ENCODE results near the gene ADGRG6.

The ADGRG6 gene

DNA sequence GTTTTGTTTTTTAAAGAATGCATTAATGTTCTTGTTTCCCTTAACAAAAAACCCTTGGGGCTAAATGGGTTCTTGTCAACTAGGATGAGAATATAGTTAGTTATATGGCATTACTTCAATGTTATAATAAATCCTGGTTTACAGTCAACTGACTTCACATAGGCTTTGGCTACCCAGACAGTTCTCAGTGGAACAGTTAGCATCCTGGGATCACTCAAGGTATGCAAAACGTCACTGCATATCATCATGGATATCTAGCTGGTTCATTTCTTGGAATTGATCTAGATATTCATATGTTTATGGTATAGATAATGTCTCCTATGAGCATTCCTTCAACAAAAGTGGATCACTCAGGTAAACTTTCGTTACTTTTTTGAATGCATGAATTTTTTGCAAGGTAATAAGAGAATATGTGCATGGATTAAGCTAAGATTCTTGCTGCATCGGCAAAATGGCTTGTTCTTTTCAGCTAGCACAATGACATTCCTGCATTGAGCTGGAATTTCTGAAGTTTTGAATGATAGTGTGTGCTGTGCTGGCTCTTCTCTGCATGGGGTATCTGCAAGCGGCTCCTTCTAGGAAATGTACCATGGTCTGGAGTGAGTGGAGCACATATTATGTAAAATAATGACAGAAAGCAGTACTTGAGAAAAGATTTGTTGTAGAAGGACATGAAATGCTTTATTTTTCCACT lies 138.9 kb downstream of the ADGRG6 start:
- DNase-seq (ENCODE audit: low read depth): no peak
- no peak overlapping the region for H3K4me3 ChIP-seq (ENCODE audit: control insufficient read depth, low read depth, low read length)
- no peak for TF ChIP-seq CTCF (conservative IDR thresholded peaks at IDR 0.05; ENCODE audit: control insufficient read depth, insufficient read depth, low read depth, low read length)

- no peak overlapping the region for H3K4me3 ChIP-seq (ENCODE audit: control insufficient read depth, low read depth, low read length)
- DNase-seq (ENCODE audit: low read depth): no peak
- no peak for TF ChIP-seq CTCF (conservative IDR thresholded peaks at IDR 0.05; ENCODE audit: control insufficient read depth, insufficient read depth, low read depth, low read length)
These were observed 139.9 kb downstream of the ADGRG6 start for GRCh38 chr6:142441716-142442115.

DNA sequence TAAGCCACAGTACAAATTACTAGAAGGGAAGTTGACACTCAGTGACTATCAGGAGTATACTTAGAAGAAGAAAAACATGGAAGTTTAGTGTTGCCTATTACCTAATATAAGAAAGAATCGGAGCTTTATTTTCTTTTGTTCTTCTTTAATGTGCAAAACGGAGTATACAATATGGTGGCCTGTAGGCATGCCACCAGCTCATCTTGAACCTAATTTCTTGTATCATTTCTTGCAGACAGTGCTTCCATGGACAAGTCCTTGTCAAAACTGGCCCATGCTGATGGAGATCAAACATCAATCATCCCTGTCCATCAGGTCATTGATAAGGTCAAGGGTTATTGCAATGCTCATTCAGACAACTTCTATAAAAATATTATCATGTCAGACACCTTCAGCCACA lies 141.3 kb downstream of the ADGRG6 start:
- no peak for TF ChIP-seq CTCF (conservative IDR thresholded peaks at IDR 0.05; ENCODE audit: control insufficient read depth, insufficient read depth, low read depth, low read length)
- no peak overlapping the region for H3K4me3 ChIP-seq (ENCODE audit: control insufficient read depth, low read depth, low read length)
- no peak for DNase-seq (ENCODE audit: low read depth)

DNA sequence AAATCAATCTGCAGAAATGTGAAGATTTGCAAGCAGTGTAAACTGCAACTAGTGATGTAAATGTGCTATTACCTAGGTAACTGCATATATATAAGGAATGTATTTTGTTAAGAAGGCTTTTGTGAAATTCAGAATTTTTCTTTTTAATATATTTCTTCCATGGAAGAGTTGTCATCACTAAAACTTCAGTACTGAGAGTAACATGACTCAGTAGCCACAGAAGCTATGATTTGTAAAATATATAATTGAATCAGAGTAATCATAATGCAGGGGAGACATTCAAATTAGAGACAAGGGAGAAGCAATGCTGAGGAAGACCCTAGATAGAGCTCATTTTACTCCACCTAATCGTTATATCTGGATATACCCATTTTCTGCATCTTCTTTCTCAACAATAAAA lies 141.7 kb downstream of the ADGRG6 start:
- DNase-seq (ENCODE audit: low read depth): peak; percentile 1
- no peak for TF ChIP-seq CTCF (conservative IDR thresholded peaks at IDR 0.05; ENCODE audit: control insufficient read depth, insufficient read depth, low read depth, low read length)
- H3K4me3 ChIP-seq (ENCODE audit: control insufficient read depth, low read depth, low read length): no peak overlapping the region

DNA sequence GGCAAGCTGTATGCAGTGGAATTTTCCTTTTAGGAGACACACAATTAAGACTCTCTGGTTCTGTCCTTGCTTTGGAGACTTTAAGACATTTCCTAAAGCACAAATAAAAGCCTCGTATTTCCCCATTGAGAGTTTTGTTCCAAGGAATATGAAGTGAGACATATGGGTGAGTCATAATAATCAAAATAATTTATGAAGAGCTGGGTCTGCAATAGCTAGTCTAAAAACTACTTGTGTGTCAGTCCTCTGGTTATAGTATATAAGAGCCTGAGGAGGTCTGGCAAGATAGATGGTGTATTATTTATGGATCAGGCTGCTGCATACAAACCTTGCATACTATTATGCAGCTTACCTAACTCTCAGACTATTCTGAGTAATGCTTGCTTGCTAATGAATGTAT lies 142.6 kb downstream of the ADGRG6 start:
- no peak for TF ChIP-seq CTCF (conservative IDR thresholded peaks at IDR 0.05; ENCODE audit: control insufficient read depth, insufficient read depth, low read depth, low read length)
- DNase-seq (ENCODE audit: low read depth): peak; percentile 35
- H3K4me3 ChIP-seq (ENCODE audit: control insufficient read depth, low read depth, low read length): no peak overlapping the region

DNA sequence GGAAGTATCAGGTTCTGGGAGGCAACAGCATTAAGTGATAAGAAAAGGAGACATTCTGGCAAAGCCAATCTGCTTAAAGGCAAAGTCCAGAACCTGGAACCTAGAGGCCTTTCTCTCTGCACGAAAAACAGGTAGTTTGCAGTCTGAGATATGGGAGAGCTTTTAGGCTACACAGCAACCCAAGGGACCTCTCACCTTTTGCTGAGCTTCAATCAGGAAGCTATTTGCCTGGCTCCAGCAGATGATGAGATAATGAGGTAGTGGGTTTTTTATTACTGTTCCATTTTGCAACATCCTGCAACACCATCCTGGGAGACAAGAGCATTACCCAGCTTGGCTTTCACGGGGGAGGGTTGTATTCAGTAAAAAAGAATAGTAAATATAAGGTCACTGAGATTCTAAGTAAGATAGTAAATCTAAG lies 143.1 kb downstream of the ADGRG6 start:
- no peak overlapping the region for H3K4me3 ChIP-seq (ENCODE audit: control insufficient read depth, low read depth, low read length)
- no peak for TF ChIP-seq CTCF (conservative IDR thresholded peaks at IDR 0.05; ENCODE audit: control insufficient read depth, insufficient read depth, low read depth, low read length)
- peak; percentile 8 for DNase-seq (ENCODE audit: low read depth)

DNA sequence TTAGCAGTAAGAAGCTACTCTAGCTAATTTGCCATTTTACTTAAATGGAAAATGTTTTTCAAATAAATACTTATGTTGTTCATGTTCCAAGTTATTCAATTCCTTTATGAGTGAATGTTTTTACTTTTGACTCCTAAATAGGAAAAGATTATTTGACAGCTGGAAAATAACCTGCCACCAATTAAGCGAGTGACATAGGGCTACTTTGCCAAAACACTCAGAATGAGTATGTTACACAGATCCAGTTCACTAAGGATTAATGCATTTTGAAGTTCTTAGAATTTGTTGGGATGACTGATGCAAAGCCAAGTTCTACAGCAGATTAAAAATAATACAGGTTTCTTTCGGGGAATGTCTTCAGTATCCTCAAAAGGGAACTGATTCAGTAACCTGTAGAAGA lies 144.4 kb downstream of the ADGRG6 start:
- DNase-seq (ENCODE audit: low read depth): no peak
- no peak for TF ChIP-seq CTCF (conservative IDR thresholded peaks at IDR 0.05; ENCODE audit: control insufficient read depth, insufficient read depth, low read depth, low read length)
- H3K4me3 ChIP-seq (ENCODE audit: control insufficient read depth, low read depth, low read length): no peak overlapping the region
